Stimulated activated CD8-positive, alpha-beta memory T cell treated with anti-CD3 and anti-CD28 coated beads, Interleukin-4, amount 100 ng/mL, for 24 hours (primary cell): ENCODE data around the gene TUBA3D.
"Not testable (repeated sequence)": the region's sequence is repeated elsewhere in the genome, so short reads cannot be mapped to it uniquely, and the experiment has no call there.

ENCODE experiments used
- DNase-seq: peaks from one replicate; pipeline ENCODE4 v3.0.0-alpha.2; 2020; ENCODE audit warnings: low read depth

Gene TUBA3D

GRCh38 chr2:131475831-131476230 lies at the start of gene TUBA3D:
TSS of gene TUBA3D (plus strand) at chr2:131476119. CDS start at chr2:131476200, 81 bp downstream.
- no peak for DNase-seq

- DNase-seq, result no peak
Measured at GRCh38 chr2:131426727-131427126, 49.2 kb upstream of the TUBA3D start.

- no peak for DNase-seq
Measured at GRCh38 chr2:131431336-131431735, 44.6 kb upstream of the TUBA3D start.

GRCh38 chr2:131440742-131441468 lies 35.0 kb upstream of the TUBA3D start:
- not testable (repeated sequence) for DNase-seq

GRCh38 chr2:131444736-131445514 lies 31.0 kb upstream of the TUBA3D start:
- DNase-seq, result not testable (repeated sequence)

GRCh38 chr2:131445515-131445797 lies 30.5 kb upstream of the TUBA3D start:
- not testable (repeated sequence) for DNase-seq

- no peak for DNase-seq
Measured at GRCh38 chr2:131445896-131446295, 30.0 kb upstream of the TUBA3D start.

GRCh38 chr2:131447981-131448380 lies 27.9 kb upstream of the TUBA3D start:
- DNase-seq, result not testable (repeated sequence)

GRCh38 chr2:131451265-131451949 lies 24.5 kb upstream of the TUBA3D start:
- not testable (repeated sequence) for DNase-seq

GRCh38 chr2:131454914-131455313 lies 21.0 kb upstream of the TUBA3D start:
- not testable (repeated sequence) for DNase-seq

GRCh38 chr2:131467722-131468121 lies 8.2 kb upstream of the TUBA3D start:
- DNase-seq, result not testable (repeated sequence)

- not testable (repeated sequence) for DNase-seq
Measured at GRCh38 chr2:131470944-131471343, 5.0 kb upstream of the TUBA3D start.

- DNase-seq, result not testable (repeated sequence)
Measured at GRCh38 chr2:131471624-131472023, 4.3 kb upstream of the TUBA3D start.

- not testable (repeated sequence) for DNase-seq
Measured at GRCh38 chr2:131473266-131473665, 2.7 kb upstream of the TUBA3D start.

GRCh38 chr2:131476363-131476762 lies 444 bp downstream of the TUBA3D start:
- DNase-seq, result not testable (repeated sequence)

- not testable (repeated sequence) for DNase-seq
Measured at GRCh38 chr2:131477227-131477626, 1.3 kb downstream of the TUBA3D start.

- DNase-seq, result not testable (repeated sequence)
Measured at GRCh38 chr2:131478074-131478849, 2.3 kb downstream of the TUBA3D start.

DNA sequence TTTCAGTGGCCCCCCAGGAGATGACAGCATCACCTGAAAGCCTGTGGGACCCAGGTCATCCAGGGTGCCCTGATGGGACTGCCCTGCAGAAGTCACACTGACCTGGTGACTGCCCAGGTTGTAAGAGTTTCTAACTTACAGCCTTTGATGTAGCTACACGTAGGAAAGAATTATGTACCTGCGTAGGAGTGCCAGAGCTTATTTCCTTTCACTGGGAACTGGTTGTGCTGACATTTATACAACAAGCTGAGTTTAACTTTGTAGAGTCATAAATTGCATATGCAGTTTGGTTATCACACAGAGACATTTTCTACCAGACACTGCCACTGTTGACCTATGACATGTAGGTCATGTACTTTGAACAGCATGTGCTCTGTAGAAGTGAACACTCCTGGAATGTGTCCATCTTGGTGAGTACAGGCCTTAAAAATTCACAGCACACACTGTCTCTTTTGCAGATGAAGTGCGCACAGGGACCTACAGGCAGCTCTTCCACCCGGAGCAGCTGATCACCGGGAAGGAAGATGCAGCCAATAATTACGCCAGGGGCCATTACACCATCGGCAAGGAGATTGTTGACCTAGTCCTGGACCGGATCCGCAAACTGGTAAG lies 3.0 kb downstream of the TUBA3D start:
- DNase-seq, result not testable (repeated sequence)

GRCh38 chr2:131480351-131480750 lies 4.4 kb downstream of the TUBA3D start:
- DNase-seq, result not testable (repeated sequence)

GRCh38 chr2:131482506-131483155 lies 6.7 kb downstream of the TUBA3D start:
- DNase-seq, result not testable (repeated sequence)
